Stimulated activated CD4-positive, alpha-beta T cell treated with anti-CD3 and anti-CD28 coated beads, Interleukin-2, amount 100 ng/mL, for 24 hours (primary cell): ENCODE measurements around the gene ARID1A.

ENCODE experiments used
- DNase-seq, 2 donors: peaks; one replicate each; pipeline ENCODE4 v3.0.0-alpha.2; 2020

Gene ARID1A

GRCh38 chr1:26728645-26729044 is 32.8 kb downstream of the ARID1A start:
- DNase-seq, result no peak

- no peak for DNase-seq
Observed at GRCh38 chr1:26729633-26730032, 33.8 kb downstream of the ARID1A start.

- no peak for DNase-seq
Observed at GRCh38 chr1:26730695-26731094, 34.9 kb downstream of the ARID1A start.

- no peak for DNase-seq
Observed at GRCh38 chr1:26731233-26731902, 35.6 kb downstream of the ARID1A start.

GRCh38 chr1:26733392-26733791 is 37.6 kb downstream of the ARID1A start:
- DNase-seq, result no peak

- no peak for DNase-seq
Observed at GRCh38 chr1:26733982-26734381, 38.2 kb downstream of the ARID1A start.

- no peak for DNase-seq
Observed at GRCh38 chr1:26734501-26735058, 38.8 kb downstream of the ARID1A start.

- no peak for DNase-seq
Observed at GRCh38 chr1:26739329-26739914, 43.6 kb downstream of the ARID1A start.

GRCh38 chr1:26740023-26740634 is 44.3 kb downstream of the ARID1A start:
- no peak for DNase-seq

GRCh38 chr1:26740952-26741351 is 45.1 kb downstream of the ARID1A start:
- no peak for DNase-seq

GRCh38 chr1:26743426-26744059 is 47.7 kb downstream of the ARID1A start:
- DNase-seq, result no peak

GRCh38 chr1:26744075-26744959 is 48.5 kb downstream of the ARID1A start:
- peak; percentile 75 to 78 for DNase-seq

- DNase-seq, result no peak
Observed at GRCh38 chr1:26745191-26745590, 49.4 kb downstream of the ARID1A start.

- no peak for DNase-seq
Observed at GRCh38 chr1:26747048-26747447, 51.2 kb downstream of the ARID1A start.

- DNase-seq, result no peak
Observed at GRCh38 chr1:26748351-26748750, 52.5 kb downstream of the ARID1A start.

- DNase-seq, result no peak
Observed at GRCh38 chr1:26749458-26749857, 53.6 kb downstream of the ARID1A start.

GRCh38 chr1:26750428-26750827 is 54.6 kb downstream of the ARID1A start:
- no peak for DNase-seq

GRCh38 chr1:26752519-26752918 is 56.7 kb downstream of the ARID1A start:
- DNase-seq, result no peak

GRCh38 chr1:26754086-26754874 is 58.5 kb downstream of the ARID1A start:
- DNase-seq, result no peak

- no peak for DNase-seq
Observed at GRCh38 chr1:26758358-26758757, 62.5 kb downstream of the ARID1A start.

GRCh38 chr1:26759531-26759930 is 63.7 kb downstream of the ARID1A start:
- DNase-seq, result no peak

GRCh38 chr1:26761217-26761616 is 65.4 kb downstream of the ARID1A start:
- no peak for DNase-seq
